Esophagus muscularis mucosa (tissue), 3 donors: Measurements from ENCODE around the gene COPS8.

ENCODE experiments used
- CTCF ChIP-seq, 3 experiments: fragments of 200-600 bp in 2 of 3; fragments of 450-650 bp in 1 of 3; sonication (generic) in 2 of 3; IDR thresholded peaks; one replicate each; pipeline ENCODE4 v1.5.1; 2017 to 2019; ENCODE audit warnings: antibody characterized with exemption in 3 of 3, mild to moderate bottlenecking in 2 of 3, moderate library complexity in 1 of 3
- POLR2AphosphoS5 ChIP-seq, 2 donors: sonication (generic); formaldehyde crosslinking; IDR thresholded peaks; one replicate each; pipeline ENCODE4 v1.6.1; 2017; ENCODE audit warnings: antibody characterized with exemption in 2 of 2

- TF ChIP-seq CTCF (IDR thresholded peaks at IDR 0.05) (no peak), POLR2AphosphoS5 (IDR thresholded peaks at IDR 0.05) (no peak)
Measured at GRCh38 chr2:237102428-237102827, 16.7 kb downstream of the COPS8 start.
